ENCODE results near the gene KIAA0825. TPM values are rescaled to one million over a fixed set of nuclear protein-coding genes. Genes with fewer than 3 reads are reported as not detected.

KIAA0825 gene
- total RNA-seq, 1 donor from 2014 or later: 4.2 TPM

- no peak for TF ChIP-seq CTCF (conservative IDR thresholded peaks at IDR 0.05)
- H3K27ac Mint-ChIP-seq: peak overlapping the region; percentile 2
- H3K4me3 Mint-ChIP-seq: no peak overlapping the region
- H3K9me3 Mint-ChIP-seq: peaks cover 3% of the 10 kb centered on the region
- no peak for DNase-seq (ENCODE audit: extremely low spot score, unreplicated experiment)
- no peaks in the 10 kb centered on the region for H3K36me3 Mint-ChIP-seq
- H3K27me3 Mint-ChIP-seq: peaks cover 6% of the 10 kb centered on the region
- no peaks in the 10 kb centered on the region for H3K4me1 Mint-ChIP-seq (ENCODE audit: unreplicated experiment)
These were observed 184.8 kb downstream of the KIAA0825 start for GRCh38 chr5:94433397-94434163.

GRCh38 chr5:94432499-94432898 lies 185.9 kb downstream of the KIAA0825 start:
- no peak for TF ChIP-seq CTCF (conservative IDR thresholded peaks at IDR 0.05)
- DNase-seq (ENCODE audit: extremely low spot score, unreplicated experiment): no peak
- H3K27ac Mint-ChIP-seq: no peak overlapping the region
- H3K4me1 Mint-ChIP-seq (ENCODE audit: unreplicated experiment): no peaks in the 10 kb centered on the region
- no peak overlapping the region for H3K4me3 Mint-ChIP-seq
- peaks cover 11% of the 10 kb centered on the region for H3K9me3 Mint-ChIP-seq
- no peaks in the 10 kb centered on the region for H3K36me3 Mint-ChIP-seq
- peaks cover 6% of the 10 kb centered on the region for H3K27me3 Mint-ChIP-seq

GRCh38 chr5:94431696-94432095 lies 186.7 kb downstream of the KIAA0825 start:
- no peak for TF ChIP-seq CTCF (conservative IDR thresholded peaks at IDR 0.05)
- no peak for DNase-seq (ENCODE audit: extremely low spot score, unreplicated experiment)
- H3K9me3 Mint-ChIP-seq: peaks cover 11% of the 10 kb centered on the region
- H3K4me1 Mint-ChIP-seq (ENCODE audit: unreplicated experiment): no peaks in the 10 kb centered on the region
- no peaks in the 10 kb centered on the region for H3K36me3 Mint-ChIP-seq
- peaks cover 6% of the 10 kb centered on the region for H3K27me3 Mint-ChIP-seq
- H3K4me3 Mint-ChIP-seq: no peak overlapping the region
- no peak overlapping the region for H3K27ac Mint-ChIP-seq

- Mint-ChIP-seq H3K4me1 (ENCODE audit: unreplicated experiment) (no peaks in the 10 kb centered on the region), H3K36me3 (no peaks in the 10 kb centered on the region), H3K27ac (no peak overlapping the region), H3K4me3 (no peak overlapping the region), H3K9me3 (peaks cover 10% of the 10 kb centered on the region), H3K27me3 (no peaks in the 10 kb centered on the region)
- TF ChIP-seq CTCF (conservative IDR thresholded peaks at IDR 0.05): no peak
- no peak for DNase-seq (ENCODE audit: extremely low spot score, unreplicated experiment)
These were observed 188.8 kb downstream of the KIAA0825 start for GRCh38 chr5:94429566-94429965.

GRCh38 chr5:94425396-94425795 lies 193.0 kb downstream of the KIAA0825 start:
- Mint-ChIP-seq H3K4me3 (no peak overlapping the region), H3K9me3 (peaks cover 7% of the 10 kb centered on the region), H3K36me3 (no peaks in the 10 kb centered on the region), H3K27me3 (no peaks in the 10 kb centered on the region), H3K4me1 (ENCODE audit: unreplicated experiment) (no peaks in the 10 kb centered on the region), H3K27ac (no peak overlapping the region)
- no peak for TF ChIP-seq CTCF (conservative IDR thresholded peaks at IDR 0.05)
- no peak for DNase-seq (ENCODE audit: extremely low spot score, unreplicated experiment)

All from type B pancreatic cell (in vitro differentiated cells).